ENCODE results near the gene MYO9B.

MYO9B gene

GRCh38 chr19:17162580-17162979, 87.0 kb downstream of the MYO9B start:
- peaks cover 65% of the 10 kb centered on the region for H3K36me3 ChIP-seq (ENCODE audit: low read depth)
- H3K27me3 ChIP-seq (ENCODE audit: insufficient read depth, poor library complexity, severe bottlenecking), result no peaks in the 10 kb centered on the region
- H3K9me3 ChIP-seq (ENCODE audit: severe bottlenecking), result no peaks in the 10 kb centered on the region
- H3K4me1 ChIP-seq (ENCODE audit: insufficient read depth, poor library complexity, severe bottlenecking), result no peaks in the 10 kb centered on the region
- no peak overlapping the region for H3K4me3 ChIP-seq (ENCODE audit: severe bottlenecking)
- no peak overlapping the region for H3K27ac ChIP-seq (ENCODE audit: poor library complexity, severe bottlenecking)
- no peak for TF ChIP-seq CTCF (IDR thresholded peaks at IDR 0.05; ENCODE audit: poor library complexity, severe bottlenecking)
- DNase-seq (ENCODE audit: low spot score) (no peak), ATAC-seq (ENCODE audit: low read depth) (no peak)

- ATAC-seq (ENCODE audit: low read depth), result no peak
- Histone ChIP-seq H3K27me3 (ENCODE audit: insufficient read depth, poor library complexity, severe bottlenecking) (no peaks in the 10 kb centered on the region), H3K4me3 (ENCODE audit: severe bottlenecking) (no peak overlapping the region), H3K9me3 (ENCODE audit: severe bottlenecking) (no peaks in the 10 kb centered on the region), H3K36me3 (ENCODE audit: low read depth) (peaks cover 69% of the 10 kb centered on the region), H3K4me1 (ENCODE audit: insufficient read depth, poor library complexity, severe bottlenecking) (no peaks in the 10 kb centered on the region), H3K27ac (ENCODE audit: poor library complexity, severe bottlenecking) (no peak overlapping the region)
- no peak for DNase-seq (ENCODE audit: low spot score)
- no peak for TF ChIP-seq CTCF (IDR thresholded peaks at IDR 0.05; ENCODE audit: poor library complexity, severe bottlenecking)
Observed at GRCh38 chr19:17163652-17164051, 88.1 kb downstream of the MYO9B start.

GRCh38 chr19:17164639-17165038, 89.1 kb downstream of the MYO9B start:
- Histone ChIP-seq H3K4me3 (ENCODE audit: severe bottlenecking) (no peak overlapping the region), H3K36me3 (ENCODE audit: low read depth) (peaks cover 68% of the 10 kb centered on the region), H3K27ac (ENCODE audit: poor library complexity, severe bottlenecking) (no peak overlapping the region), H3K4me1 (ENCODE audit: insufficient read depth, poor library complexity, severe bottlenecking) (no peaks in the 10 kb centered on the region), H3K27me3 (ENCODE audit: insufficient read depth, poor library complexity, severe bottlenecking) (no peaks in the 10 kb centered on the region), H3K9me3 (ENCODE audit: severe bottlenecking) (no peaks in the 10 kb centered on the region)
- no peak for DNase-seq (ENCODE audit: low spot score)
- no peak for ATAC-seq (ENCODE audit: low read depth)
- TF ChIP-seq CTCF (IDR thresholded peaks at IDR 0.05; ENCODE audit: poor library complexity, severe bottlenecking), result no peak

GRCh38 chr19:17165715-17166114, 90.1 kb downstream of the MYO9B start:
- Histone ChIP-seq H3K9me3 (ENCODE audit: severe bottlenecking) (no peaks in the 10 kb centered on the region), H3K4me1 (ENCODE audit: insufficient read depth, poor library complexity, severe bottlenecking) (no peaks in the 10 kb centered on the region), H3K4me3 (ENCODE audit: severe bottlenecking) (no peak overlapping the region), H3K27me3 (ENCODE audit: insufficient read depth, poor library complexity, severe bottlenecking) (no peaks in the 10 kb centered on the region), H3K27ac (ENCODE audit: poor library complexity, severe bottlenecking) (no peak overlapping the region), H3K36me3 (ENCODE audit: low read depth) (peaks cover 67% of the 10 kb centered on the region)
- no peak for TF ChIP-seq CTCF (IDR thresholded peaks at IDR 0.05; ENCODE audit: poor library complexity, severe bottlenecking)
- DNase-seq (ENCODE audit: low spot score) (no peak), ATAC-seq (ENCODE audit: low read depth) (no peak)

- ATAC-seq (ENCODE audit: low read depth), result no peak
- Histone ChIP-seq H3K27me3 (ENCODE audit: insufficient read depth, poor library complexity, severe bottlenecking) (no peaks in the 10 kb centered on the region), H3K4me3 (ENCODE audit: severe bottlenecking) (no peak overlapping the region), H3K27ac (ENCODE audit: poor library complexity, severe bottlenecking) (no peak overlapping the region), H3K4me1 (ENCODE audit: insufficient read depth, poor library complexity, severe bottlenecking) (no peaks in the 10 kb centered on the region), H3K36me3 (ENCODE audit: low read depth) (peaks cover 68% of the 10 kb centered on the region), H3K9me3 (ENCODE audit: severe bottlenecking) (no peaks in the 10 kb centered on the region)
- no peak for TF ChIP-seq CTCF (IDR thresholded peaks at IDR 0.05; ENCODE audit: poor library complexity, severe bottlenecking)
- no peak for DNase-seq (ENCODE audit: low spot score)
Observed at GRCh38 chr19:17170538-17171297, 95.1 kb downstream of the MYO9B start.

Measured in RWPE2 (cell line).